ENCODE measurements around the gene PRKCH.

- TF ChIP-seq POLR2AphosphoS5 (IDR thresholded peaks at IDR 0.05; ENCODE audit: borderline replicate concordance, low read depth, low read length): no peak
- TF ChIP-seq EZH2 (IDR thresholded peaks at IDR 0.05): no peak
- TF ChIP-seq FOXP2 (optimal IDR thresholded peaks at IDR 0.05; ENCODE audit: control extremely low read depth, extremely low read length, insufficient read depth): no peak
Measured at GRCh38 chr14:61406198-61406597, 84.8 kb downstream of the PRKCH start.

Measured in SK-N-MC (cell line).